ENCODE data around the gene USP2.
A peak's percentile ranks its signal among the peaks of the same experiment; 100 is the strongest.

USP2 gene

DNA sequence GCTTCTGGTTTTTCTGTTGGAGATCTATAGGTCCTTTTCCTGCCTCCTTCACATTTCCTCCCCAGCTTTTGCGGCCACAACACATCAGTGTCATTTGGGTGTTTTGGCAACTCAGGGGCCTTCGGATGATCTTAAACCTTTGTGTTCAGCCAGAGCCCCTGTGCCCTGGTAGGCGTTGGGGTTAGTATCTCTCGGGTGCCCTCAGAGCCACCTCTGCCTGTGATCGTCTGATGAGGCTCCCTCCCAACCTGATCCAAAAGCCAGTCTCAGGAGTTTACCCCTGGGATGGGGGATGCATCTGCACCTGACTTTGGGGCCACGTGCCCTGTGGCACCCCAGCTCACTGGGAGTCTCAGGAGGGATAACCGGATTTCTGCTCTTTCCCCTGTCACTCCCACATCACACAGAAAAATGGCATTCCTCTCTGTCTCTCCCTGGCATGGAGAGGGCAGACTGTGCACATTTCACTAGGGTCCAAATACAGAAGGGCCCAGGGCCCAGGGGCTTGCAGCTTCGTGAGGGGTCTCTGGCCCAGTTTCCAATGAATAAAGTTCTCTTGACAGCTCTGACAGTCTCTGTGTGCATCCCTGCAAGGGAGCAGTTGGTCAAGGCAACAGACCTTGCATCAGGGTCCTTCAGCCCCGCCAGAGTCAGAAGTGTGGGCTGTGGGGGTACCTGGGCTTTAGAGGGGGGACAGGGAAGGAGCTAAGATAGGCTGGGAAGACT, 44.6 kb downstream of the USP2 start:
- Mint-ChIP-seq H3K27ac (no peak overlapping the region), H3K4me1 (peaks cover 53% of the 10 kb centered on the region), H3K4me3 (peak overlapping the region; percentile 97), H3K9me3 (no peaks in the 10 kb centered on the region), H3K36me3 (peaks cover 26% of the 10 kb centered on the region)
- no peak for ATAC-seq
- no peak for DNase-seq (ENCODE audit: low spot score in 2 of 2)

DNA sequence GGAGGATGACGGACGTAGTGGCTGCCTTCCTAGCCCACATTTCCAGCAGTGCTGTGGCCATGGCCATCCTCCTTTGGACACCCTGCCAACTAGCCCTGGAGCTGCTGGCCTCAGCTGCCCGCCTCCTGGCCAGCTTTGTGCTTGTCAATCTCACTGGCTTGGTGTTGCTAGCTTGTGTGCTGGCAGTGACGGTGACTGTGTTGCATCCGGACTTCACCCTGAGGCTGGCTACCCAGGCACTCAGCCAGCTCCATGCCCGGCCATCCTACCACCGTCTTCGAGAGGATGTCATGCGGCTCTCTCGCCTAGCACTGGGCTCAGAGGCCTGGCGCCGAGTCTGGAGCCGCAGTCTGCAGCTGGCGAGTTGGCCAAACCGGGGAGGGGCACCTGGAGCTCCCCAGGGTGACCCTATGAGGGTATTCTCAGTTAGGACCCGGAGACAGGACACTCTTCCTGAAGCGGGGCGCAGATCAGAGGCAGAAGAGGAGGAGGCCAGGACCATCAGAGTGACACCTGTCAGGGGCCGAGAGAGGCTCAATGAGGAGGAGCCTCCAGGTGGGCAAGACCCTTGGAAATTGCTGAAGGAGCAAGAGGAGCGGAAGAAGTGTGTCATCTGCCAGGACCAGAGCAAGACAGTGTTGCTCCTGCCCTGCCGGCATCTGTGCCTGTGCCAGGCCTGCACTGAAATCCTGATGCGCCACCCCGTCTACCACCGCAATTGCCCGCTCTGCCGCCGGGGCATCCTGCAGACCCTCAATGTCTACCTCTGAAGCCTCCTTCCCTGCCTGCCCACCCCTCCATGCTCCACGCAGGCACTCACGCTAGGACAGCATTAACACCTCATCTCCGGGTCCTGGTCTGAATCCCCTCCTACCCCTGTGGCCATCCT, 45.6 kb downstream of the USP2 start:
- H3K36me3 Mint-ChIP-seq = peaks cover 26% of the 10 kb centered on the region
- H3K4me3 Mint-ChIP-seq = peak overlapping the region; percentile 97
- peaks cover 48% of the 10 kb centered on the region for H3K4me1 Mint-ChIP-seq
- ATAC-seq (no peak), DNase-seq (ENCODE audit: low spot score in 2 of 2) (no peak)
- peak overlapping the region; percentile 98 for H3K27ac Mint-ChIP-seq
- no peaks in the 10 kb centered on the region for H3K9me3 Mint-ChIP-seq

DNA sequence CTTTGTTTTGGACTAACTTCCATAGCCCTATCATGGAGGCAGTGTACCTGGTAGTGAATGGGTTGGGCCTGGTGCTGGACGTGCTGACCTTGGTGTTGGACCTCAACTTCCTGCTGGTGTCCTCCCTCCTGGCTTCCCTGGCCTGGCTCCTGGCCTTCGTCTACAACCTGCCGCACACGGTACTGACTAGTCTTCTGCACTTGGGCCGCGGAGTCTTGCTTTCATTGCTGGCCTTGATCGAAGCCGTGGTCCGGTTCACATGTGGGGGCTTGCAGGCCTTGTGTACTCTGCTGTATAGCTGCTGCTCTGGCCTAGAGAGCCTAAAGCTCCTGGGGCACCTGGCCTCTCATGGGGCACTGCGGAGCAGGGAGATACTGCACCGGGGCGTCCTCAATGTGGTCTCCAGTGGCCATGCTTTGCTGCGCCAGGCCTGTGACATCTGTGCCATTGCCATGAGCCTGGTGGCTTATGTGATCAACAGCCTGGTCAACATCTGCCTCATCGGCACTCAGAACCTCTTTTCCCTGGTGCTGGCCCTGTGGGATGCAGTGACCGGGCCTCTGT, 46.3 kb downstream of the USP2 start:
- Mint-ChIP-seq H3K9me3 (no peaks in the 10 kb centered on the region), H3K4me1 (peaks cover 45% of the 10 kb centered on the region), H3K4me3 (peak overlapping the region; percentile 97), H3K36me3 (peaks cover 26% of the 10 kb centered on the region), H3K27ac (peak overlapping the region; percentile 98)
- DNase-seq (ENCODE audit: low spot score in 2 of 2) (no peak), ATAC-seq (no peak)

DNA sequence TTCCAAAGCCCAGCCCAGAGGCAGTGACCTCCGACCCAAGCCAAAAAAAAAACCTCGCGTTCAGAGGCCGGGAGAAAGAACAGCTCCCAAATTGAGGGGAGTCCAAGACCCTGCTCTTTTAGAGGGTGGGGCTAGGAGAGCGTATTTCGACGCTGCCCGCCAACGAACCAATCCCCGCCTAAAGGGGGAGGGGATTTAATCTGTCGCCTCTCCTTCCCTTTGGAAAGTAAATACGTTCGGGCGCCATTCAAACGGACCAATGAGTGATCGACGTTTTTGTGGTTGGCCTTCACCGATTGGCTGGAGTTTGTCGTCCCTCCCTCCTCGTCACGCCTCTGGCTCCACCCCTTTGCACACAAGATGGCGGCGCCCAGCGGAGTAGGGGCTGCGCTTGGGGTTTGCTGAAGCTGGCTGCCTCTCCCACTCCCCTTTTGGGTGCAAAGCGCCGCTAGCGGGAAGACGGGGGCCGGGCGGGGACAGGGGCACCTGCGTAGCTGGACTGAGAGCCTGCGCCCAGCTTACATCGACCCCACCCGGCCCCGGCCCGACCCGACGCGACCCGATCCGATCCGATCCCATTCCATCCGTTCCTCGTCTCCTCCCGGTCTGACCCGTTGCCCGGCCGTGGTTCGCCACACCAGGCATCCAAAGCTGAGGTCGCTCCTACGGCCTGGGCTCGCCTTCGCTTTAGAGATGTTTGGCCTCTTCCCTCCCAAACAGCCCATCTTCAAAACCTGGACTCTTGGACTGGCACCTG, 47.1 kb downstream of the USP2 start, which contains the start of gene RNF26:
Gene RNF26, plus strand, starts transcription at position 354 of the 757 bp plus-strand sequence. CDS start 596 bp downstream, outside the sequence.
- ATAC-seq (peak; percentile 94), DNase-seq (ENCODE audit: low spot score in 2 of 2) (peak; percentile 82 to 95)

DNA sequence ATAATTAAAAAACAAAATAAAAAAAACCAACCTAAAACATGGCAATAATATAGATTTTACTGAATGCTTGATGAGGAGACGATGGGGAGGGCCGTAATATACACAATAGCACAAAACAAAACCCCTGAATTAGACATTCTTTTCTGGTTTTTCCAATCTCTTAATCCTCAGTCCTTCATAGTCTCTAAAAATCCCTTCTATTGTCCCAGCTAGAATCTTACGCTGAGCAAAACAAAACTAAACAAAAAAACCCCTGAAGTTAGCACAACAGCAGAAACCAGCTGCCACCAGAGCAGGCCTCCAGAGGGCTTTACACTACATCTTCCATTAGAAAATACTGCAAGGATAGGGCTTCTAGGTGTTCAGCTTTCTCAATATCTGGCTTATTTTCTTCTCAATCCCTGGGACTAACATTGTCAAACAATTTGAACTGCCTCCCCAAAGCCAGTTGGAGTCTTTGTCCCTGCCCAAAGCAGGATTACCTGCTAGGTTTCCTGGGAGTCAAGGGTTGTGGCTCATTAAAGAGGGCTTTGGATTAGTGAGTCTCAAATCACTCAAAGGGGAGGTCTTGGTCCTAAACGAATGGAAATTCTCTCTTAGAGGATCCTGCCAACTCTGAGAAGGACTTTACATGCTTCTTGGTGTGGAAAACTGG, 49.3 kb downstream of the USP2 start:
- Mint-ChIP-seq H3K36me3 (peaks cover 21% of the 10 kb centered on the region), H3K9me3 (no peaks in the 10 kb centered on the region), H3K4me3 (peak overlapping the region; percentile 97), H3K27ac (peak overlapping the region; percentile 15), H3K4me1 (peaks cover 33% of the 10 kb centered on the region)
- DNase-seq (ENCODE audit: low spot score in 2 of 2) = no peak
- ATAC-seq = no peak

More for the DNA sequence above, 47.1 kb downstream of the USP2 start, which contains the start of gene RNF26:
- peak within 1 kb of the TSS; percentile 97 for H3K4me3 Mint-ChIP-seq
- peaks cover 26% of the 10 kb centered on the region for H3K36me3 Mint-ChIP-seq
- no peaks in the 10 kb centered on the region for H3K9me3 Mint-ChIP-seq
- H3K4me1 Mint-ChIP-seq = peaks cover 43% of the 10 kb centered on the region
- peak within 1 kb of the TSS; percentile 98 for H3K27ac Mint-ChIP-seq

DNA sequence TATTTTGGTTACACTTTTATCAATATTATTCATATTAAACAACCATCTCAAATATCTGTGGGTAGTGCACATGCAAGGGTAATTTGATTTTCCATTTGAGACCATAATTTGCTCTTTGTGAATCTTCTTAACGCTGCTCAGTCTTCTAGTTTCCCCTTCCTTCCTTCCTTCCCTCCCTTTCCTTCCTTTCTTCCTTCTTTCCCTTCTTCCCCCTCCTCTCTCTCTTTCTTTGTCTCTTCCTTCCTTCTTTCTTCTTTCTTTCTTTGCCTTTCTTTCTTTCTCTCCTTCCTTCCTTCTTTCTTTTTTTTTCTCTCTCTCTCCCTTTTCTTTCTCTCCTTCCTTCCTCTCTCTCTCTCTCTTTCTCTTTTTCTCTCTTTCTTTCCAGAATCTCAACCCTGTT, 51.3 kb downstream of the USP2 start:
- no peak for DNase-seq (ENCODE audit: low spot score in 2 of 2)
- Mint-ChIP-seq H3K27ac (no peak overlapping the region), H3K9me3 (no peaks in the 10 kb centered on the region), H3K36me3 (peaks cover 16% of the 10 kb centered on the region), H3K4me3 (no peak overlapping the region), H3K4me1 (peaks cover 15% of the 10 kb centered on the region)
- no peak for ATAC-seq

DNA sequence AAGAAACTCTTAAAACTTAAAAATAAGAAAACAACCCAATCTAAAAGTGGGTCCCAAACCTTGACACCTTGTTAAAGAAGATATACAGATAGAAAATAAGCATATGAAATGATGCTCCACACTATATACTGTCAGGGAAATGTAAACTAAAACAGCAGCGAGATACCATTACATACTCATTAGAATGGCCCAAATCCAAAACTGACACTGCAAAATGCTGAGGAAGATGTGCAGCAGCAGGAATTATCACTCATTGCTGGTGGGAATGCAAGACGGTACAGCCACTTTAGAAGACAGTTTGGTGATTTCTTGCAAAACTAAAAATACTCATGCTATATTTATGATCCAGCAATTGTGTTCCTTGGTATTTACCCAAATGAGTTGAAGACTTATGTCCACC, 52.2 kb downstream of the USP2 start:
- no peak overlapping the region for H3K27ac Mint-ChIP-seq
- ATAC-seq = no peak
- DNase-seq (ENCODE audit: low spot score in 2 of 2) = no peak
- peaks cover 8% of the 10 kb centered on the region for H3K4me1 Mint-ChIP-seq
- no peak overlapping the region for H3K4me3 Mint-ChIP-seq
- H3K9me3 Mint-ChIP-seq = no peaks in the 10 kb centered on the region
- H3K36me3 Mint-ChIP-seq = peaks cover 8% of the 10 kb centered on the region

DNA sequence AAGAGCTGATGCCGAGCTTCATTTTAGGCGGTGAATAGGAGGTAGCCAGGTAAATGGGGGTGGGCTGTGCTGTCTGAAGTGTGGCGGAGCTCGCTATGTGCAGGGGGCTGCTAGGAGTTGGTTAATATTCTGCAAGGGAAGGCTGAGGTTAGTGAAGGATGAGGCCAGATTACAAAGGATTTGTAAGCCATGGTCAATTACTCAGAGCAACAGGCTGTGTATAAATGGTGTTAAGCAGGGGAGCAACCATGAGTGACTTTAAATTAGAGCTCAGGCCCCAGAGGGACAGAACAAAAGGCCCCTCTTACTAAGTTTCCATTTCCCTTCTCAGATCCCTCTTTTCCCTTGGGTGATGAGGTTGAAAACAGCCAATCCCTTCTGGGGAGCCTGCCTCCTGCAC, 57.3 kb downstream of the USP2 start:
- H3K4me1 Mint-ChIP-seq = peaks cover 24% of the 10 kb centered on the region
- no peaks in the 10 kb centered on the region for H3K36me3 Mint-ChIP-seq
- DNase-seq (ENCODE audit: low spot score in 2 of 2) (no peak), ATAC-seq (no peak)
- no peak overlapping the region for H3K4me3 Mint-ChIP-seq
- H3K27ac Mint-ChIP-seq = no peak overlapping the region
- H3K9me3 Mint-ChIP-seq = no peaks in the 10 kb centered on the region

DNA sequence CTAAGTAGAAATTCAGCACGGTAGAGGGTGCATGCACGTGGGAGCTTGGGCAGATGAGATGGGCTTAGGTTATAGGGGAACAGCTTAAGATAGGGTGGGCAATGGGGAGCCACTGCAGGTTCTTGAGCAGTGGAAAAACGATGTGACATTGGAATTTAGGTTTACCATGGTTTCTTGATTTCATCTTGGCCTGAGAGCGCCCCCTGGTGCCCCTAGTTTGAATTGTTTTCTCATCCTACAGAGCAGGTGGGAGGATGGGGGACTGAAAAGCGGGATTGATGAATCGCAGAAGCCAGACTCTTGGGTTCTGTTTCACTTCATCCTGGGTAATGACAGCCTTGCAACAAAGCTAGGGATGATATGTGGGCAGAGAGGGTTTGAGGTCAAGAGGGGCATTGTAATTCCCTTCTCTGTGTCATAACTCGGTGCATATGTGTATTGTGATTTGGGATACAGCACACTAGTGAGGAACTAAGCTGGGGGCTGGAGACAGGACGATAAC, 57.9 kb downstream of the USP2 start:
- peaks cover 5% of the 10 kb centered on the region for H3K36me3 Mint-ChIP-seq
- H3K9me3 Mint-ChIP-seq = no peaks in the 10 kb centered on the region
- ATAC-seq = no peak
- peak overlapping the region; percentile 26 for H3K27ac Mint-ChIP-seq
- DNase-seq (ENCODE audit: low spot score in 2 of 2) = peak; percentile 78 to 92
- H3K4me1 Mint-ChIP-seq = peaks cover 30% of the 10 kb centered on the region
- no peak overlapping the region for H3K4me3 Mint-ChIP-seq

DNA sequence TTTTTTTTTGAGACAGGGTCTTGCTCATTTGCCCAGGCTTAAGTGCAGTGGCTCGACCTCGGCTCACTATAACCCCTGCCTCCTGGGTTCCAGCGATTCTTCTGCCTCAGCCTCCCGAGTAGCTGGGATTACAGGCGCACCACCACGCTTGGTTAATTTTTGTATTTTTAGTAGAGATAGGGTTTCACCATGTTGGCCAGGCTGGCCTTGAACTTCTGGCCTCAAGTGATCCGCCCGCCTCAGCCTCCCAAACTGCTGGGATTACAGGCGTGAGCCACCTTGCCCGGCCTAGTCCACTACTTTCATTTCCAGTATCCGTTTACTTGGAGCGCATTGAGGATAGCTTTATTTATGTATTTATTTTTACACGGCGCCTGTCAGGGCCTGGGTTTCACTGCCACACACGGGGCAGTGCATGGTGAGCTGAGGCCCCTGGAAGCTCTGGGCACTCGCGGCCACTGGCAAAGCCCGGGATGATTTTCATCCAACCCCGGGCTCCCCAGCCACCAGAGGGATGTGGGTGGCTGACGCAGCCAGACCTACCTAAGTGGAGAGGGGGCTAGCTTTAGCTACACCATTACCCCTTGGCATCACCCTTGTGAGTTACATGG, 58.5 kb downstream of the USP2 start:
- Mint-ChIP-seq H3K27ac (no peak overlapping the region), H3K4me3 (no peak overlapping the region), H3K9me3 (no peaks in the 10 kb centered on the region), H3K36me3 (peaks cover 5% of the 10 kb centered on the region), H3K4me1 (peaks cover 35% of the 10 kb centered on the region)
- DNase-seq (ENCODE audit: low spot score in 2 of 2) = peak in 1 of 2 donors; percentile 44
- no peak for ATAC-seq

DNA sequence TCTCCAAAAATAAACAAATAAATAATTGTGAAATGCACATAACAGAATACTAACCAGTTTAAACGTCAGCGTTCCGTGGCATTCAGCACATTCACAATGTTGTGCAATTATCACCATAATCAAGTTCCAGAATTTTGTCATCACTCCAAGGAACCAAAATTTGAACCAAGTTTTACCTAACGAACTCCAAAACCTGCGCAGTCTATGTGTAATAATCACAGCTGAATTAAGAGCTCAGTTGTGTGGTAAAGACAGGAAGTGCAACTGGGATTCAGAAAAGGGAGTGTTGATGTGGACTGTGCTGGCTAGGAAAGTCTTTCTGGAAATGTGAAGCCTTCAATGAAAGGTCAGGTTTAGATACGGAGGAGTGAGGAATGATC, 59.1 kb downstream of the USP2 start:
- peaks cover 5% of the 10 kb centered on the region for H3K36me3 Mint-ChIP-seq
- H3K27ac Mint-ChIP-seq = no peak overlapping the region
- peak overlapping the region; percentile 82 for H3K4me3 Mint-ChIP-seq
- ATAC-seq (no peak), DNase-seq (ENCODE audit: low spot score in 2 of 2) (no peak)
- H3K9me3 Mint-ChIP-seq = no peaks in the 10 kb centered on the region
- peaks cover 36% of the 10 kb centered on the region for H3K4me1 Mint-ChIP-seq

DNA sequence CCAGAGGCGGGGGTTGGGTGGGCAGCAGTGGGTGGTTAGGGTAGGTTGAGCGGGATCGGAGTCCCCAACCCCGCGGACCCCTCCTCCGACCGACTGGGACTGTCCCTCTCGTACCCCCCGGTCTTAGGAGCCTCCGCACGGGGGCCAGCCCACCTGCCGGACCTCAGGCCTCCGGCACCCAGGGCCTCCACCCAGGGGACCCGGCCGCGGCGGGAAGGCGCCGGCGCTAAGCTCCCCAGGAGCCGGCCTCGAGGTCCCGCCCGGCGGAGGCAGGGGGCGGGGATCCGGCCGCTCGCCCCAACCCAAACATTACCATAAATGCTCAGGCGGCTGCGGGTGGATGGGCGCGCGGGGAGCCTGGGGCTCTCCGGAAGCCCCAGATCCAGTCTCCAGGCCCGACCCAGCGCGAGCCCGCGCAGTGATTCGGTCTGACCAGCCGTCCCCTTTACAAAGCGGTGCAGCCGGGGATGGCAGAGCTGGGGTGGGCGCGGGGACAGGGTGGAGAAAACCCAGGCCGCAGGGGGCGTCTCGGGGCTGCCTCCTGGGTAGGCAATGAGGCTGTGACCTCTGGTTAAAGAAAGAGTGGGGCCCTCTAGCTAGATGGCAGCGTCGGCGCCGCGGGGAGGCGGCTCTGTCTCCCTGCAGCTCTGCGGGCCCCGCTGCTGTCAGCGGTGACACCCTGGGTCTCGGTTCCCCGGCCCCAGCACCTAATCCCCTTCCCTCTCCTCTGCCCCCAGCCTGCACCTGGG, 60.5 kb downstream of the USP2 start:
- no peaks in the 10 kb centered on the region for H3K9me3 Mint-ChIP-seq
- peak overlapping the region; percentile 82 for H3K4me3 Mint-ChIP-seq

DNA sequence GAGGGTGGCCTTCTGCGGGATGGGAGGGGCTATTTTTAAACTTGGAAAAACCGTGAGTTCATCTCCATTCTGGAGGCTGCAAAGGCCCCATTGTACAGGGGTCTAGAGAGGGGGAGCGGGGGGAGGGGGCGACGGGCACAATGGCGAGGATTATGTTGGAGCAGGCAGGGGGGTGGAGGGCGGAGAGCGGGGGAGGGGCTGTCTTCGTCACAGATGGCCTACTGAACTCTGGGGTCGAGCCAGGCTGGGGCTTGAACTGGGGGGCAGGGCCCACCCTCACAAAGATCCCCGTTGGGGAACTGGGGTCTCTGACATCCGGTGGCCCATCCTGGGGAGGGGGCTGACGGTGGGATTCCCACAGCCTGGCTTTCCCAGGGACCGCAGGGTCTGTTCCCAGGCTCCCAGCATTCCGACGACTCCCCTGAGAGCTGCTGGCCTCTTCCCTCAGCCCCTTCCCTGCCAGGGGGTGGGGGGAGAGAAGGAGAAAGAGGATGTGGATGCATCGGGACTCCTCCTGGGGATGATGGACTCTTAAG, 61.2 kb downstream of the USP2 start:
- H3K9me3 Mint-ChIP-seq = no peaks in the 10 kb centered on the region
- no peak for ATAC-seq
- H3K36me3 Mint-ChIP-seq = peaks cover 5% of the 10 kb centered on the region
- H3K4me3 Mint-ChIP-seq = peak overlapping the region; percentile 82
- H3K4me1 Mint-ChIP-seq = peaks cover 43% of the 10 kb centered on the region
- peak overlapping the region; percentile 77 for H3K27ac Mint-ChIP-seq
- no peak for DNase-seq (ENCODE audit: low spot score in 2 of 2)

More for the DNA sequence above, 60.5 kb downstream of the USP2 start:
- ATAC-seq (peak; percentile 73), DNase-seq (ENCODE audit: low spot score in 2 of 2) (peak; percentile 59 to 85)
- Mint-ChIP-seq H3K36me3 (peaks cover 5% of the 10 kb centered on the region), H3K27ac (peak overlapping the region; percentile 94), H3K4me1 (peaks cover 37% of the 10 kb centered on the region)

Data from stimulated activated effector memory CD8-positive, alpha-beta T cell treated with anti-CD3 and anti-CD28 coated beads, Interleukin-12 subunit alpha, Interleukin-12 subunit beta, amount 100 ng/mL, for 72 hours (primary cell).